Measurements from ENCODE around the gene CCDC192.
A peak's percentile ranks its signal among the peaks of the same experiment; 100 is the strongest.

CCDC192 gene

GRCh38 chr5:127926974-127927373 is 223.8 kb downstream of the CCDC192 start (continued):
- no peak for TF ChIP-seq KLF10 (tag by site-specific recombination; IDR thresholded peaks at IDR 0.05)
- TF ChIP-seq ZSCAN23 (tag by site-specific recombination; IDR thresholded peaks at IDR 0.05): no peak
- no peak for TF ChIP-seq ZNF37A (tag by site-specific recombination; IDR thresholded peaks at IDR 0.05)
- TF ChIP-seq SETDB1 (IDR thresholded peaks at IDR 0.05; ENCODE audit: insufficient read length, low read length): no peak
- TF ChIP-seq ZNF391 (tag by site-specific recombination; IDR thresholded peaks at IDR 0.05; ENCODE audit: borderline replicate concordance, low read depth): no peak

GRCh38 chr5:127928053-127928452 is 224.9 kb downstream of the CCDC192 start:
- Histone ChIP-seq H3K9me3 (ENCODE audit: control insufficient read depth, insufficient read depth, low read depth, low read length) (no peaks in the 10 kb centered on the region), H3K36me3 (ENCODE audit: control insufficient read depth in 2 of 2, insufficient read depth in 1 of 2, low read length in 2 of 2) (no peaks in the 10 kb centered on the region), H3K4me3 (ENCODE audit: low read depth, low read length) (no peak overlapping the region), H3K4me1 (ENCODE audit: control insufficient read depth, insufficient read depth, low read length) (peaks cover 5% of the 10 kb centered on the region), H3K27ac (ENCODE audit: extremely low read depth, low read depth, low read length) (no peak overlapping the region)
- ChIA-PET CTCF (interaction anchor here (0.7 kb wide), 2 partner anchors 362 to 566 kb away, joined by 3 to 5 read pairs; no protein-coding TSS in a partner anchor), POLR2A (no interaction called here)
- TF ChIP-seq SCRT2 (tag by site-specific recombination; IDR thresholded peaks at IDR 0.05): peak; percentile 72
- TF ChIP-seq SCRT1 (tag by site-specific recombination; IDR thresholded peaks at IDR 0.05; ENCODE audit: borderline replicate concordance): 0 out of 2 replicates have a peak, but pooled peaks have one; percentile 9
- no peak for TF ChIP-seq ZFP3 (tag by site-specific recombination; IDR thresholded peaks at IDR 0.05; ENCODE audit: low read depth)

- TF ChIP-seq ZNF324 (tag by site-specific recombination; IDR thresholded peaks at IDR 0.05): no peak
- TF ChIP-seq ZNF629 (tag by site-specific recombination; IDR thresholded peaks at IDR 0.05): no peak
- TF ChIP-seq ZNF169 (tag by site-specific recombination; IDR thresholded peaks at IDR 0.05): no peak
- TF ChIP-seq ZNF121 (tag by site-specific recombination; IDR thresholded peaks at IDR 0.05): no peak
- no peak for TF ChIP-seq PRDM4 (tag by site-specific recombination; IDR thresholded peaks at IDR 0.05)
- TF ChIP-seq ZNF777 (tag by site-specific recombination; IDR thresholded peaks at IDR 0.05; ENCODE audit: borderline replicate concordance): no peak
- no peak for TF ChIP-seq ZBTB17 (tag by site-specific recombination; IDR thresholded peaks at IDR 0.05)
- TF ChIP-seq EGR2 (tag by site-specific recombination; IDR thresholded peaks at IDR 0.05; ENCODE audit: low read depth): no peak
- TF ChIP-seq ZBTB44 (tag by site-specific recombination; IDR thresholded peaks at IDR 0.05): no peak
- TF ChIP-seq ZNF148 (tag by site-specific recombination; IDR thresholded peaks at IDR 0.05; ENCODE audit: borderline replicate concordance): no peak
- ChIA-PET CTCF (no interaction called here), POLR2A (no interaction called here)
- peaks cover 11% of the 10 kb centered on the region for H3K4me1 ChIP-seq (ENCODE audit: control insufficient read depth, insufficient read depth, low read length)
- H3K4me3 ChIP-seq (ENCODE audit: low read depth, low read length): no peak overlapping the region
- H3K36me3 ChIP-seq (ENCODE audit: control insufficient read depth in 2 of 2, insufficient read depth in 1 of 2, low read length in 2 of 2): no peaks in the 10 kb centered on the region
- no peak overlapping the region for H3K27ac ChIP-seq (ENCODE audit: extremely low read depth, low read depth, low read length)
- H3K9me3 ChIP-seq (ENCODE audit: control insufficient read depth, insufficient read depth, low read depth, low read length): no peaks in the 10 kb centered on the region
These were observed 227.1 kb downstream of the CCDC192 start for GRCh38 chr5:127930311-127930710.
